Glutamatergic neuron (in vitro differentiated cells): ENCODE results near the gene LSAMP. TPM values are rescaled to one million over a fixed set of nuclear protein-coding genes. Genes with fewer than 3 reads are reported as not detected.

Experiments used
- DNase-seq: peaks from one replicate; pipeline ENCODE4 v3.0.0; 2022
- H3K27ac Mint-ChIP-seq: one replicate; pipeline ENCODE4 v1.8.0; 2020; ENCODE audit warnings: mild to moderate bottlenecking, mixed read lengths, inconsistent platforms; ENCODE audit not compliant: unreplicated experiment
- H3K27me3 Mint-ChIP-seq: one replicate; pipeline ENCODE4 v1.8.0; 2020; ENCODE audit warnings: mild to moderate bottlenecking, moderate library complexity, mixed read lengths, inconsistent platforms; ENCODE audit not compliant: unreplicated experiment
- H3K36me3 Mint-ChIP-seq: one replicate; pipeline ENCODE4 v1.8.0; 2020; ENCODE audit warnings: mild to moderate bottlenecking, mixed read lengths, inconsistent platforms; ENCODE audit not compliant: unreplicated experiment
- H3K4me1 Mint-ChIP-seq: one replicate; pipeline ENCODE4 v1.8.0; 2020; ENCODE audit warnings: mild to moderate bottlenecking, low read depth, mixed read lengths, inconsistent platforms; ENCODE audit not compliant: unreplicated experiment
- H3K4me3 Mint-ChIP-seq: one replicate; pipeline ENCODE4 v1.8.0; 2020; ENCODE audit warnings: mild to moderate bottlenecking, mixed read lengths, inconsistent platforms; ENCODE audit not compliant: unreplicated experiment
- H3K9me3 Mint-ChIP-seq: one replicate; pipeline ENCODE4 v1.8.0; 2020; ENCODE audit warnings: mild to moderate bottlenecking, moderate library complexity, mixed read lengths, inconsistent platforms; ENCODE audit not compliant: unreplicated experiment
- total RNA-seq: library from RNA; stranded (reverse); fragmentation: NEBNext Ultra II Directional; extraction: Animal tissue kit (Norgen Biotek cat#: 25700); gene quantifications from one replicate; pipeline ENCODE4 v1.2.1, GENCODE V29; 2021; ENCODE audit not compliant: unreplicated experiment
- TF ChIP-seq, protein P1 (sequence below): fragments of 200-600 bp; sonication (generic); IDR thresholded peaks from one replicate; pipeline ENCODE4 v1.5.0; 2021; ENCODE audit not compliant: partially characterized antibody, unreplicated experiment

The LSAMP gene
- total RNA-seq, 1 donor from 2014 or later, result 67.1 TPM

- Mint-ChIP-seq H3K36me3 (no peaks in the 10 kb centered on the region), H3K4me3 (no peak overlapping the region), H3K27ac (no peak overlapping the region), H3K27me3 (no peaks in the 10 kb centered on the region), H3K4me1 (peaks cover 1% of the 10 kb centered on the region), H3K9me3 (no peaks in the 10 kb centered on the region)
- DNase-seq, result no peak
- TF ChIP-seq, protein P1, sequence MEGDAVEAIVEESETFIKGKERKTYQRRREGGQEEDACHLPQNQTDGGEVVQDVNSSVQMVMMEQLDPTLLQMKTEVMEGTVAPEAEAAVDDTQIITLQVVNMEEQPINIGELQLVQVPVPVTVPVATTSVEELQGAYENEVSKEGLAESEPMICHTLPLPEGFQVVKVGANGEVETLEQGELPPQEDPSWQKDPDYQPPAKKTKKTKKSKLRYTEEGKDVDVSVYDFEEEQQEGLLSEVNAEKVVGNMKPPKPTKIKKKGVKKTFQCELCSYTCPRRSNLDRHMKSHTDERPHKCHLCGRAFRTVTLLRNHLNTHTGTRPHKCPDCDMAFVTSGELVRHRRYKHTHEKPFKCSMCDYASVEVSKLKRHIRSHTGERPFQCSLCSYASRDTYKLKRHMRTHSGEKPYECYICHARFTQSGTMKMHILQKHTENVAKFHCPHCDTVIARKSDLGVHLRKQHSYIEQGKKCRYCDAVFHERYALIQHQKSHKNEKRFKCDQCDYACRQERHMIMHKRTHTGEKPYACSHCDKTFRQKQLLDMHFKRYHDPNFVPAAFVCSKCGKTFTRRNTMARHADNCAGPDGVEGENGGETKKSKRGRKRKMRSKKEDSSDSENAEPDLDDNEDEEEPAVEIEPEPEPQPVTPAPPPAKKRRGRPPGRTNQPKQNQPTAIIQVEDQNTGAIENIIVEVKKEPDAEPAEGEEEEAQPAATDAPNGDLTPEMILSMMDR, result no peak
These were observed 244.2 kb downstream of the LSAMP start for GRCh38 chr3:116200956-116201690.

GRCh38 chr3:116199063-116199462, 246.2 kb downstream of the LSAMP start:
- Mint-ChIP-seq H3K9me3 (no peaks in the 10 kb centered on the region), H3K27me3 (no peaks in the 10 kb centered on the region), H3K4me3 (no peak overlapping the region), H3K27ac (no peak overlapping the region), H3K36me3 (peaks cover under 1% of the 10 kb centered on the region), H3K4me1 (peaks cover 2% of the 10 kb centered on the region)
- DNase-seq, result no peak
- TF ChIP-seq, protein P1, result no peak

GRCh38 chr3:116198087-116198486, 247.2 kb downstream of the LSAMP start:
- peaks cover 4% of the 10 kb centered on the region for H3K36me3 Mint-ChIP-seq
- H3K4me3 Mint-ChIP-seq, result no peak overlapping the region
- TF ChIP-seq, protein P1, result no peak
- no peaks in the 10 kb centered on the region for H3K9me3 Mint-ChIP-seq
- peaks cover 6% of the 10 kb centered on the region for H3K4me1 Mint-ChIP-seq
- no peaks in the 10 kb centered on the region for H3K27me3 Mint-ChIP-seq
- H3K27ac Mint-ChIP-seq, result no peak overlapping the region
- no peak for DNase-seq

DNA sequence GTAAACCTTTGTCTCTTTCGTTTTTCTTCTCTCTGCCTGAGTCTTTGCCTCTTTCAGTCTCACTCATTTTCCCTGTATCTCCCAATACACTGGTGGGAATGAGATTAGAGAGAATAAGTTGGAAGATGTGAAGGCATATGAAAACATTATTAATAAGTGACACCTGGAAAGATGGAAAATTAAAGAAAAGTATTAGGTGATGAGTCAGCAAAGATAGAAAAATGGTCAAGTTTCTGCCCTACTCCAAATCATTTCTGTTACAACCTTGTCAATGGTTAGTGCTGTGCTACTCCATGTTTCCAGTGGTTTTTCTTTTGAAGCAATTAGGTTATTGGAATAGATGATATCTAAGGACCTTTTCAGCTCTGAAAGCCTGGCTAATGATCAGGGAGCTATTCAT, 252.8 kb downstream of the LSAMP start:
- DNase-seq, result no peak
- H3K27ac Mint-ChIP-seq, result no peak overlapping the region
- H3K36me3 Mint-ChIP-seq, result peaks cover 4% of the 10 kb centered on the region
- H3K4me1 Mint-ChIP-seq, result peaks cover 11% of the 10 kb centered on the region
- no peak overlapping the region for H3K4me3 Mint-ChIP-seq
- peaks cover 2% of the 10 kb centered on the region for H3K27me3 Mint-ChIP-seq
- peaks cover 6% of the 10 kb centered on the region for H3K9me3 Mint-ChIP-seq
- TF ChIP-seq, protein P1, result no peak

DNA sequence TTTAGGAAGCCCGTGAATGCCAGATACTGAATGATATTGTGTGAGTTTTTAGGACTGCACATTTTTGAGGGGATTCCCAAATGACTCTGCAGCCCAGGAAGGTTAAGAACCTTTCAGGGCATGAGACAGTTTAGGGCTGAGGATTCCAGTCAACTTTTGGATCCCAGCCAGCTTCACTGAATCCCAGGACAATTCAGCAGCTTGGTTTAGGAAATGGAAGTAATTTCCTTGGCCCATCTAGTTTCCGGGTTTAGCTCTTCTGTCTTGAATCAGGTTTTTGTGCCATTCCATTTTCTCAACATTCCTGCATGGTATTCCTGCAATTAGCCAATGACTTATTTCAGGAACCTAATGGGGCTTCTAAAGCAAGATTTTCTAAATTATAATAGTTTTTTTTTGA, 253.9 kb downstream of the LSAMP start:
- Mint-ChIP-seq H3K27ac (no peak overlapping the region), H3K4me1 (peaks cover 13% of the 10 kb centered on the region), H3K9me3 (peaks cover 7% of the 10 kb centered on the region), H3K27me3 (peaks cover 2% of the 10 kb centered on the region), H3K36me3 (peaks cover 4% of the 10 kb centered on the region), H3K4me3 (no peak overlapping the region)
- TF ChIP-seq, protein P1, result no peak
- no peak for DNase-seq
